CD14-positive monocyte (primary cell): ENCODE data around the gene OR11H7. TPM values are rescaled to one million over a fixed set of nuclear protein-coding genes. Genes with fewer than 3 reads are reported as not detected.

ENCODE experiments used
- DNase-seq, 3 donors: peaks; one replicate each; pipeline ENCODE4 v3.0.0-alpha.2; 2011 to 2022
- H2AFZ ChIP-seq: 2 replicates; pipeline ENCODE4 v1.6.0; 2012; ENCODE audit warnings: mild to moderate bottlenecking, low read depth, low read length, inconsistent platforms; ENCODE audit not compliant: insufficient read depth, poor library complexity, severe bottlenecking
- H3K27ac ChIP-seq, 2 donors: 1 replicate in 1 of 2; 2 replicates in 1 of 2; pipeline ENCODE4 v1.5.1; 2012 to 2013; ENCODE audit warnings: low read length in 2 of 2, control low read depth in 1 of 2, inconsistent platforms in 1 of 2, low read depth in 1 of 2, mild to moderate bottlenecking in 1 of 2
- H3K27me3 ChIP-seq, 2 donors: one replicate each; pipeline versions ENCODE4 v1.6.0 to v1.6.1; 2011 to 2013; ENCODE audit warnings: low read length in 2 of 2; ENCODE audit not compliant: control insufficient read depth in 2 of 2, insufficient read depth in 2 of 2
- H3K36me3 ChIP-seq, 2 donors: replicated peaks in 1 of 2; 1 replicate in 1 of 2; 2 replicates in 1 of 2; pipeline versions ENCODE4 v1.5.1 to v1.6.1; 2012 to 2013; ENCODE audit warnings: low read length in 2 of 2, control low read depth in 1 of 2, inconsistent platforms in 1 of 2, mild to moderate bottlenecking in 1 of 2; ENCODE audit not compliant: insufficient read depth in 2 of 2, control insufficient read depth in 1 of 2
- H3K4me1 ChIP-seq, 2 donors: 1 replicate in 1 of 2; 2 replicates in 1 of 2; pipeline versions ENCODE4 v1.5.1 to v1.6.1; 2012 to 2013; ENCODE audit warnings: low read length in 2 of 2, control low read depth in 1 of 2, inconsistent platforms in 1 of 2, mild to moderate bottlenecking in 1 of 2, moderate library complexity in 1 of 2; ENCODE audit not compliant: insufficient read depth in 2 of 2, control insufficient read depth in 1 of 2
- H3K4me2 ChIP-seq: replicated peaks from 2 replicates; pipeline ENCODE3; 2012; ENCODE audit warnings: low read length, moderate library complexity, mild to moderate bottlenecking; ENCODE audit not compliant: poor library complexity, severe bottlenecking; ENCODE audit errors: extremely low read depth
- H3K4me3 ChIP-seq, 3 experiments: fragments of 200-600 bp in 1 of 3; sonication (generic) in 1 of 3; replicated peaks in 1 of 3; 1 replicate in 2 of 3; 2 replicates in 1 of 3; pipeline ENCODE4 v1.5.1; 2011 to 2013; ENCODE audit warnings: low read length in 3 of 3, mild to moderate bottlenecking in 3 of 3, control low read depth in 2 of 3, low read depth in 2 of 3, inconsistent platforms in 1 of 3, moderate library complexity in 1 of 3
- H3K79me2 ChIP-seq: 2 replicates; pipeline ENCODE4 v1.6.0; 2012; ENCODE audit warnings: mild to moderate bottlenecking, control low read depth, inconsistent platforms, low read length, moderate library complexity; ENCODE audit not compliant: insufficient read depth
- H3K9ac ChIP-seq: 2 replicates; pipeline ENCODE4 v1.6.0; 2017; ENCODE audit warnings: low read length, mild to moderate bottlenecking; ENCODE audit not compliant: insufficient read depth, poor library complexity, severe bottlenecking
- H3K9me3 ChIP-seq, 2 donors: replicated peaks in 1 of 2; 1 replicate in 1 of 2; 2 replicates in 1 of 2; pipeline versions ENCODE4 v1.5.1 to v1.6.1; 2012 to 2013; ENCODE audit warnings: low read length in 2 of 2, control low read depth in 1 of 2; ENCODE audit not compliant: control insufficient read depth in 1 of 2, insufficient read depth in 1 of 2
- H4K20me1 ChIP-seq: 2 replicates; pipeline ENCODE4 v1.6.0; 2012; ENCODE audit warnings: mild to moderate bottlenecking, low read length, control low read depth, moderate library complexity; ENCODE audit not compliant: insufficient read depth
- H3K27ac Mint-ChIP-seq, 7 donors: one replicate each; pipeline ENCODE4 v1.8.0; 2020; ENCODE audit warnings: mild to moderate bottlenecking in 7 of 7, mixed read lengths in 7 of 7, moderate library complexity in 6 of 7, inconsistent platforms in 2 of 7
- H3K27me3 Mint-ChIP-seq, 3 donors: one replicate each; pipeline ENCODE4 v1.8.0; 2021 to 2022; ENCODE audit warnings: low read depth in 3 of 3, mild to moderate bottlenecking in 3 of 3, mixed read lengths in 3 of 3, moderate library complexity in 3 of 3, inconsistent platforms in 1 of 3
- H3K36me3 Mint-ChIP-seq, 2 donors: one replicate each; pipeline ENCODE4 v1.8.0; 2020; ENCODE audit warnings: mixed read lengths in 2 of 2, inconsistent platforms in 1 of 2, mild to moderate bottlenecking in 1 of 2
- H3K4me1 Mint-ChIP-seq: one replicate; pipeline ENCODE4 v1.8.0; 2020; ENCODE audit warnings: mild to moderate bottlenecking, mixed read lengths
- H3K4me3 Mint-ChIP-seq, 2 donors: one replicate each; pipeline ENCODE4 v1.8.0; 2020; ENCODE audit warnings: mild to moderate bottlenecking in 2 of 2, mixed read lengths in 2 of 2, moderate library complexity in 1 of 2
- H3K9me3 Mint-ChIP-seq, 7 donors: one replicate each; pipeline ENCODE4 v1.8.0; 2020 to 2022; ENCODE audit warnings: mixed read lengths in 7 of 7, mild to moderate bottlenecking in 6 of 7, moderate library complexity in 6 of 7, inconsistent platforms in 2 of 7
- WGBS: methylation state at CpG from one replicate; pipeline ENCODE4 v1.1.5; 2013; ENCODE audit warnings: missing lambda C conversion rate; ENCODE audit not compliant: insufficient coverage; 5-methylcytosine and 5-hydroxymethylcytosine counted together
- intact Hi-C, 2 donors: fragments of 100-400 bp; cut with micrococcal nuclease; formaldehyde crosslinking; loops; one replicate each; pipeline versions ENCODE4 v1.15.0 to v1.15.1; 2023
- polyA plus RNA-seq, 3 donors: library from polyadenylated mRNA; depleted of rRNA in 1 of 3; unstranded in 2 of 3; stranded (reverse) in 1 of 3; fragments of 300-500 nt in 2 of 3; fragments of >200 nt in 1 of 3; fragmentation: Illumina TruSeq in 2 of 3; gene quantifications; 1 replicate in 2 of 3; 2 replicates in 1 of 3; pipeline ENCODE4 v1.2.3, GENCODE V29; 2012 to 2021
- TF ChIP-seq, protein P1 (sequence below): fragments of 200-600 bp; IDR thresholded peaks from one replicate; pipeline ENCODE4 v1.8.0; 2022; ENCODE audit warnings: antibody characterized with exemption, mild to moderate bottlenecking

Gene OR11H7
- polyA plus RNA-seq, 3 donors = not detected

DNA sequence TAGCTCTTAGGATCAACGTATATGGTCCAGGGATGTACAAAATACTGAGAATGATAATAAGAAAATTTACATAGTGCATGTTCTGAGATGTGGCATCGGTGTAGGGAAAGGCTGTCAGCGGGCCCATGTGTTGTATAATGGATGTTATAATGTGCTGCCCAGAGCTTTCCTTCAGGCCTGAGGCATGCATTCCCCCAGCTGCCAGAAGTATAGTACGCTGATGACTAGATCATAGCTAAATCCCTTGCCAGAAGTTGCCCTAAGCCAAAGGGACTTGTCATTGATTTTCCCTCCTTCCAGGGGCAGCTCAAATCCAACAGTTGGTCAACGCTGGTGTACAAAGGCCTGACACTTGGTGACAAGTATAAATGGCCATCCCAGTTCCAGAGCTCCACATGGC lies 44.6 kb upstream of the OR11H7 start:
- Histone ChIP-seq H3K36me3 (no peaks in the 10 kb centered on the region), H3K4me2 (no peak overlapping the region), H2AFZ (no peak overlapping the region), H3K4me1 (peaks cover 19 to 21% of the 10 kb centered on the region in 2 donors), H3K9me3 (no peaks in the 10 kb centered on the region), H3K27me3 (no peaks in the 10 kb centered on the region), H4K20me1 (no peaks in the 10 kb centered on the region), H3K9ac (no peak overlapping the region), H3K79me2 (no peaks in the 10 kb centered on the region), H3K4me3 (no peak overlapping the region), H3K27ac (no peak overlapping the region)
- Mint-ChIP-seq H3K9me3 (peaks cover under 1 to 11% (median 3%) of the 10 kb centered on the region in 7 donors), H3K4me3 (no peak overlapping the region), H3K4me1 (peaks cover 18% of the 10 kb centered on the region), H3K27ac (no peak overlapping the region), H3K27me3 (peaks cover 0 to 6% (median 2%) of the 10 kb centered on the region in 3 donors), H3K36me3 (no peaks in the 10 kb centered on the region)
- DNase-seq = no peak
- 87% methylated on average over 5 of the region's 5 CpGs for WGBS
- intact Hi-C loops = no loop called here
- TF ChIP-seq, protein P1, sequence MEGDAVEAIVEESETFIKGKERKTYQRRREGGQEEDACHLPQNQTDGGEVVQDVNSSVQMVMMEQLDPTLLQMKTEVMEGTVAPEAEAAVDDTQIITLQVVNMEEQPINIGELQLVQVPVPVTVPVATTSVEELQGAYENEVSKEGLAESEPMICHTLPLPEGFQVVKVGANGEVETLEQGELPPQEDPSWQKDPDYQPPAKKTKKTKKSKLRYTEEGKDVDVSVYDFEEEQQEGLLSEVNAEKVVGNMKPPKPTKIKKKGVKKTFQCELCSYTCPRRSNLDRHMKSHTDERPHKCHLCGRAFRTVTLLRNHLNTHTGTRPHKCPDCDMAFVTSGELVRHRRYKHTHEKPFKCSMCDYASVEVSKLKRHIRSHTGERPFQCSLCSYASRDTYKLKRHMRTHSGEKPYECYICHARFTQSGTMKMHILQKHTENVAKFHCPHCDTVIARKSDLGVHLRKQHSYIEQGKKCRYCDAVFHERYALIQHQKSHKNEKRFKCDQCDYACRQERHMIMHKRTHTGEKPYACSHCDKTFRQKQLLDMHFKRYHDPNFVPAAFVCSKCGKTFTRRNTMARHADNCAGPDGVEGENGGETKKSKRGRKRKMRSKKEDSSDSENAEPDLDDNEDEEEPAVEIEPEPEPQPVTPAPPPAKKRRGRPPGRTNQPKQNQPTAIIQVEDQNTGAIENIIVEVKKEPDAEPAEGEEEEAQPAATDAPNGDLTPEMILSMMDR = no peak

GRCh38 chr14:20190596-20190995 lies 38.2 kb upstream of the OR11H7 start, which contains the start of gene OR11G2:
TSS of gene OR11G2 (plus strand) at chr14:20190896. CDS start at chr14:20197438, 6,542 bp downstream.
- no peaks in the 10 kb centered on the region for H3K36me3 ChIP-seq
- H3K27ac ChIP-seq = no peak within 1 kb of the TSS
- no peaks in the 10 kb centered on the region for H3K79me2 ChIP-seq
- H3K36me3 Mint-ChIP-seq = no peaks in the 10 kb centered on the region
- no peak within 1 kb of the TSS for H3K27ac Mint-ChIP-seq
- no peak within 1 kb of the TSS for H2AFZ ChIP-seq
- no peak within 1 kb of the TSS for H3K4me2 ChIP-seq
- no peaks in the 10 kb centered on the region for H3K9me3 ChIP-seq
- H3K4me1 ChIP-seq = no peaks in the 10 kb centered on the region
- TF ChIP-seq, protein P1 = no peak
- no peaks in the 10 kb centered on the region for H4K20me1 ChIP-seq
- H3K4me1 Mint-ChIP-seq = peaks cover 3% of the 10 kb centered on the region
- H3K27me3 Mint-ChIP-seq = peaks cover under 1 to 15% (median 5%) of the 10 kb centered on the region in 3 donors
- H3K27me3 ChIP-seq = no peaks in the 10 kb centered on the region
- DNase-seq = no peak
- H3K4me3 ChIP-seq = no peak within 1 kb of the TSS
- H3K9ac ChIP-seq = no peak within 1 kb of the TSS
- no peak within 1 kb of the TSS for H3K4me3 Mint-ChIP-seq
- intact Hi-C loops = no loop called here
- no CpG with 5 or more reads among the region's 1 CpG for WGBS
- H3K9me3 Mint-ChIP-seq = peaks cover 0 to 9% (median 0%) of the 10 kb centered on the region in 7 donors
